ENCODE results near the gene PITPNM3. TPM values are rescaled to one million over a fixed set of nuclear protein-coding genes. Genes with fewer than 3 reads are reported as not detected.

PITPNM3 gene
- polyA plus RNA-seq, 1 donor from 2014 or later: 3.0 TPM

DNA sequence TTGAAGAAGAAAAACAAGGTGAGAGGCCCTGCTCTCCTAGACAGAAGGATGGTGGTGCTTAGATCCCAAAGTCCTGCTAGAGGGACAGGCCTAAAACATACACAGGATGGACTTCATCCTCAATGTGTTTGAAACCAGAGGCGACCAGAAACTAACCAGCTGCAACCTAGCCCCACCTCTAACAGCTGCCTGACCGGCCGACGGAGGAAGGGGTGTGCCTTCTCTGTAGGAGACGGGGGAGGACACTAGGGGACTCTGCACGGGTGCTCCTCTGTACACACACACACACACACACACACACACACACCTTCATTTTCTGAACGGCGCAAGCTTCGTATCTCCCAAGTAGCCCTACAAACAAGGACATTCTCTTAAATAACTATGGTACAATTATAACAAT, 24.3 kb upstream of the PITPNM3 start:
- Histone ChIP-seq H3K36me3 (ENCODE audit: insufficient read depth, low read length) (peaks cover 31% of the 10 kb centered on the region), H2AFZ (ENCODE audit: low read depth, low read length) (no peak overlapping the region), H3K9me3 (ENCODE audit: low read length) (peaks cover 5% of the 10 kb centered on the region), H3K9ac (ENCODE audit: low read length) (no peak overlapping the region), H3K27me3 (ENCODE audit: insufficient read depth, low read depth, low read length) (no peaks in the 10 kb centered on the region), H4K20me1 (ENCODE audit: insufficient read depth) (no peaks in the 10 kb centered on the region), H3K4me2 (ENCODE audit: low read length) (no peak overlapping the region), H3K9me2 (ENCODE audit: insufficient read depth, low read length) (no peaks in the 10 kb centered on the region), H3K27ac (ENCODE audit: low read length) (no peak overlapping the region), H3K79me2 (replicated peaks; ENCODE audit: insufficient read depth, low read length) (no peaks in the 10 kb centered on the region), H3F3A (ENCODE audit: insufficient read depth, low read length, poor library complexity, severe bottlenecking) (no peaks in the 10 kb centered on the region), H3K4me3 (ENCODE audit: low read length) (no peak overlapping the region)
- no peak for TF ChIP-seq MXI1 (conservative IDR thresholded peaks at IDR 0.05; ENCODE audit: poor library complexity, severe bottlenecking)
- TF ChIP-seq, protein P1, sequence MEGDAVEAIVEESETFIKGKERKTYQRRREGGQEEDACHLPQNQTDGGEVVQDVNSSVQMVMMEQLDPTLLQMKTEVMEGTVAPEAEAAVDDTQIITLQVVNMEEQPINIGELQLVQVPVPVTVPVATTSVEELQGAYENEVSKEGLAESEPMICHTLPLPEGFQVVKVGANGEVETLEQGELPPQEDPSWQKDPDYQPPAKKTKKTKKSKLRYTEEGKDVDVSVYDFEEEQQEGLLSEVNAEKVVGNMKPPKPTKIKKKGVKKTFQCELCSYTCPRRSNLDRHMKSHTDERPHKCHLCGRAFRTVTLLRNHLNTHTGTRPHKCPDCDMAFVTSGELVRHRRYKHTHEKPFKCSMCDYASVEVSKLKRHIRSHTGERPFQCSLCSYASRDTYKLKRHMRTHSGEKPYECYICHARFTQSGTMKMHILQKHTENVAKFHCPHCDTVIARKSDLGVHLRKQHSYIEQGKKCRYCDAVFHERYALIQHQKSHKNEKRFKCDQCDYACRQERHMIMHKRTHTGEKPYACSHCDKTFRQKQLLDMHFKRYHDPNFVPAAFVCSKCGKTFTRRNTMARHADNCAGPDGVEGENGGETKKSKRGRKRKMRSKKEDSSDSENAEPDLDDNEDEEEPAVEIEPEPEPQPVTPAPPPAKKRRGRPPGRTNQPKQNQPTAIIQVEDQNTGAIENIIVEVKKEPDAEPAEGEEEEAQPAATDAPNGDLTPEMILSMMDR (IDR thresholded peaks at IDR 0.05; ENCODE audit: poor library complexity, severe bottlenecking): no peak
- TF ChIP-seq EP300 (conservative IDR thresholded peaks at IDR 0.05; ENCODE audit: poor library complexity, severe bottlenecking): no peak
- no peak for TF ChIP-seq SMC3 (conservative IDR thresholded peaks at IDR 0.05; ENCODE audit: poor library complexity)
- TF ChIP-seq REST (IDR thresholded peaks at IDR 0.05; ENCODE audit: borderline replicate concordance): no peak
- TF ChIP-seq TAF1 (IDR thresholded peaks at IDR 0.05; ENCODE audit: low read depth): no peak
- no peak for TF ChIP-seq RAD21 (conservative IDR thresholded peaks at IDR 0.05)
- TF ChIP-seq POLR2AphosphoS5 (IDR thresholded peaks at IDR 0.05): no peak
- TF ChIP-seq EZH2 (IDR thresholded peaks at IDR 0.05; ENCODE audit: borderline replicate concordance, insufficient read depth, low read length, poor library complexity, severe bottlenecking): no peak

- no peak overlapping the region for H3K9ac ChIP-seq (ENCODE audit: low read length)
- H3K27me3 ChIP-seq (ENCODE audit: insufficient read depth, low read depth, low read length): no peaks in the 10 kb centered on the region
- H3K4me3 ChIP-seq (ENCODE audit: low read length): no peak overlapping the region
- H3K4me2 ChIP-seq (ENCODE audit: low read length): no peak overlapping the region
- no peak overlapping the region for H3K27ac ChIP-seq (ENCODE audit: low read length)
- H2AFZ ChIP-seq (ENCODE audit: low read depth, low read length): no peak overlapping the region
- H3K9me3 ChIP-seq (ENCODE audit: low read length): no peaks in the 10 kb centered on the region
- TF ChIP-seq RAD21 (conservative IDR thresholded peaks at IDR 0.05) (no peak), EZH2 (IDR thresholded peaks at IDR 0.05; ENCODE audit: borderline replicate concordance, insufficient read depth, low read length, poor library complexity, severe bottlenecking) (no peak), EP300 (conservative IDR thresholded peaks at IDR 0.05; ENCODE audit: poor library complexity, severe bottlenecking) (no peak), MXI1 (conservative IDR thresholded peaks at IDR 0.05; ENCODE audit: poor library complexity, severe bottlenecking) (no peak), SMC3 (conservative IDR thresholded peaks at IDR 0.05; ENCODE audit: poor library complexity) (no peak), POLR2AphosphoS5 (IDR thresholded peaks at IDR 0.05) (no peak), REST (IDR thresholded peaks at IDR 0.05; ENCODE audit: borderline replicate concordance) (no peak), TAF1 (IDR thresholded peaks at IDR 0.05; ENCODE audit: low read depth) (no peak)
- TF ChIP-seq, protein P1 (IDR thresholded peaks at IDR 0.05; ENCODE audit: poor library complexity, severe bottlenecking): no peak
- peaks cover 19% of the 10 kb centered on the region for H3K36me3 ChIP-seq (ENCODE audit: insufficient read depth, low read length)
- no peaks in the 10 kb centered on the region for H3K9me2 ChIP-seq (ENCODE audit: insufficient read depth, low read length)
- H4K20me1 ChIP-seq (ENCODE audit: insufficient read depth): no peaks in the 10 kb centered on the region
- H3F3A ChIP-seq (ENCODE audit: insufficient read depth, low read length, poor library complexity, severe bottlenecking): no peaks in the 10 kb centered on the region
- H3K79me2 ChIP-seq (replicated peaks; ENCODE audit: insufficient read depth, low read length): no peaks in the 10 kb centered on the region
These were observed 22.1 kb upstream of the PITPNM3 start for GRCh38 chr17:6578491-6578890.
